Nephron progenitor cell (in vitro differentiated cells): ENCODE measurements around the gene C2CD4C.

Source experiments
- DNase-seq: peaks from one replicate; pipeline ENCODE4 v3.0.0; 2021
- H3K27ac Mint-ChIP-seq: 2 replicates; pipeline ENCODE4 v1.8.0; 2021; ENCODE audit warnings: mild to moderate bottlenecking, moderate library complexity, mixed read lengths
- H3K27me3 Mint-ChIP-seq: 2 replicates; pipeline ENCODE4 v1.8.0; 2021; ENCODE audit warnings: mild to moderate bottlenecking, low read depth, mixed read lengths; ENCODE audit not compliant: poor library complexity
- H3K36me3 Mint-ChIP-seq: 2 replicates; pipeline ENCODE4 v1.8.0; 2021; ENCODE audit warnings: low read depth, mixed read lengths
- H3K4me1 Mint-ChIP-seq: 2 replicates; pipeline ENCODE4 v1.8.0; 2021; ENCODE audit warnings: mixed read lengths
- H3K4me3 Mint-ChIP-seq: 2 replicates; pipeline ENCODE4 v1.8.0; 2021; ENCODE audit warnings: mild to moderate bottlenecking, moderate library complexity, mixed read lengths
- H3K9me3 Mint-ChIP-seq: 2 replicates; pipeline ENCODE4 v1.8.0; 2021; ENCODE audit warnings: mild to moderate bottlenecking, moderate library complexity, mixed read lengths
- CTCF ChIP-seq: fragments of 200-600 bp; sonication (generic); IDR thresholded peaks from 2 replicates; pipeline ENCODE4 v1.5.0; 2021; ENCODE audit warnings: antibody characterized with exemption

The C2CD4C gene

GRCh38 chr19:419721-420515 is 11.0 kb upstream of the C2CD4C start:
- H3K4me3 Mint-ChIP-seq = no peak overlapping the region
- peaks cover 12% of the 10 kb centered on the region for H3K27me3 Mint-ChIP-seq
- H3K27ac Mint-ChIP-seq = no peak overlapping the region
- H3K9me3 Mint-ChIP-seq = peaks cover 3% of the 10 kb centered on the region
- no peak for TF ChIP-seq CTCF
- no peak for DNase-seq
- H3K4me1 Mint-ChIP-seq = no peaks in the 10 kb centered on the region
- H3K36me3 Mint-ChIP-seq = peaks cover 28% of the 10 kb centered on the region

- no peak overlapping the region for H3K27ac Mint-ChIP-seq
- no peaks in the 10 kb centered on the region for H3K4me1 Mint-ChIP-seq
- H3K9me3 Mint-ChIP-seq = peaks cover 3% of the 10 kb centered on the region
- no peak overlapping the region for H3K4me3 Mint-ChIP-seq
- H3K27me3 Mint-ChIP-seq = peaks cover 12% of the 10 kb centered on the region
- DNase-seq = no peak
- no peak for TF ChIP-seq CTCF
- peaks cover 25% of the 10 kb centered on the region for H3K36me3 Mint-ChIP-seq
Measured at GRCh38 chr19:418761-419671, 10.1 kb upstream of the C2CD4C start.

DNA sequence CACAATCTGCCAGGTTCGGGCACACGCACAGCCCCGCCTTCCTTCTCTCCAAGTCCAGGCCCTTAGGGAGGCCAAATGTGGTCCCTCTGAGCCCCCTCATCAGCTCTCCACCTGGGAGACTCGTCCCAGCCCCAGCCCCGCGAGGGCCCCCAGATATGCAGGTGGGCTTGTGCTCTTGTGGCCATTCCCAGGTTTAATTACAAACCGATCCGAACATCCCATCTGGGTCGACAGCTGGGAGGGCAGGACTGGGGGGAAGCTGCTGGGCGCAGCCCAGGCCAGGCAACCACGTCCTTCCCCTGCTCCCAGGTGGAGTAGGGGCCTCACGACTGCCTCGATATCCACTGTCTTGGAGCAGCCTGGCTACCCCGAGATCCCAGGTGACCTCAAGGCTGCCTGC is 7.5 kb upstream of the C2CD4C start:
- DNase-seq = no peak
- Mint-ChIP-seq H3K4me3 (no peak overlapping the region), H3K27ac (no peak overlapping the region)

GRCh38 chr19:415292-415691 is 6.3 kb upstream of the C2CD4C start:
- no peak for TF ChIP-seq CTCF
- H3K27me3 Mint-ChIP-seq = peaks cover 6% of the 10 kb centered on the region
- peaks cover 11% of the 10 kb centered on the region for H3K4me1 Mint-ChIP-seq
- DNase-seq = no peak
- peaks cover 2% of the 10 kb centered on the region for H3K36me3 Mint-ChIP-seq
- no peak overlapping the region for H3K27ac Mint-ChIP-seq
- H3K9me3 Mint-ChIP-seq = peaks cover 4% of the 10 kb centered on the region
- no peak overlapping the region for H3K4me3 Mint-ChIP-seq

More for the DNA sequence above, 7.5 kb upstream of the C2CD4C start:
- Mint-ChIP-seq H3K9me3 (peaks cover 3% of the 10 kb centered on the region), H3K27me3 (peaks cover 6% of the 10 kb centered on the region), H3K4me1 (peaks cover 11% of the 10 kb centered on the region), H3K36me3 (peaks cover 13% of the 10 kb centered on the region)
- TF ChIP-seq CTCF = no peak

DNA sequence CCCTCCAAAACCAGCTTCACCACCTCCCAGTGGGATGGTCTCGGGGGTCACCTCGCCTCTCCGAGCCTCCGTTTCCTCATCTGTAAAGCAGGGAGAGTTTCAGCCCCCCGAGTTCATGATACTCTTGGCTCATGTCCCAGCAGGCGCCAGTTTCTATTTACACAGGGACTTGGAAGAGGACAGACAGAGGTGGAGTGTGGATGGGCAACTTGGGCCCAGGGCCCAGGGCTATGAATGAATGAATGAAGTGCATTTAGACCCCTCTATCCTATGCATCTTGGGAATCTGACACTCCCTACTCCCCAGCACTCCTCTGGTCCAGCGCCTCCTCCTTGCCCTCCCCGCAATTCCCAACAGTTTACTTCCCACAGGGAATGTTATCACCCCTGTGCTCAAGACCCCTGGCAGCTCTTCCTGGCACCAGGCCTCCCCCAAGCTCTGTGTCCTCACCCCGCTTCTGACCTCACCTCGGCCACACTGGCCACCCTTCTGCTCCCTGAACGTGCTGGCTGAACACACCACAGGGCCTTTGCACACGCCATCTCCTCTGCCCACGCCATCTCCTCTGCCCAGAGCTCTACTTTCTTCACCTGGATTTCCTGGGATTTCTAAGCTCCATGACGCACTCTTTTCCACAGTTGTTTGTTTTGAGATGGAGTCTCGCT is 4.9 kb upstream of the C2CD4C start:
- Mint-ChIP-seq H3K4me3 (no peak overlapping the region), H3K27me3 (peaks cover 11% of the 10 kb centered on the region), H3K27ac (no peak overlapping the region), H3K36me3 (no peaks in the 10 kb centered on the region), H3K4me1 (peaks cover 19% of the 10 kb centered on the region), H3K9me3 (peaks cover 6% of the 10 kb centered on the region)
- TF ChIP-seq CTCF = no peak
- peak; percentile 1 for DNase-seq
